8988T (cell line): ENCODE results near the gene MCM10.
"Not testable (repeated sequence)": the region's sequence is repeated elsewhere in the genome, so short reads cannot be mapped to it uniquely, and the experiment has no call there.

ENCODE experiments used
- DNase-seq: peaks from one replicate; pipeline ENCODE4 v3.0.0; 2011

The MCM10 gene

DNA sequence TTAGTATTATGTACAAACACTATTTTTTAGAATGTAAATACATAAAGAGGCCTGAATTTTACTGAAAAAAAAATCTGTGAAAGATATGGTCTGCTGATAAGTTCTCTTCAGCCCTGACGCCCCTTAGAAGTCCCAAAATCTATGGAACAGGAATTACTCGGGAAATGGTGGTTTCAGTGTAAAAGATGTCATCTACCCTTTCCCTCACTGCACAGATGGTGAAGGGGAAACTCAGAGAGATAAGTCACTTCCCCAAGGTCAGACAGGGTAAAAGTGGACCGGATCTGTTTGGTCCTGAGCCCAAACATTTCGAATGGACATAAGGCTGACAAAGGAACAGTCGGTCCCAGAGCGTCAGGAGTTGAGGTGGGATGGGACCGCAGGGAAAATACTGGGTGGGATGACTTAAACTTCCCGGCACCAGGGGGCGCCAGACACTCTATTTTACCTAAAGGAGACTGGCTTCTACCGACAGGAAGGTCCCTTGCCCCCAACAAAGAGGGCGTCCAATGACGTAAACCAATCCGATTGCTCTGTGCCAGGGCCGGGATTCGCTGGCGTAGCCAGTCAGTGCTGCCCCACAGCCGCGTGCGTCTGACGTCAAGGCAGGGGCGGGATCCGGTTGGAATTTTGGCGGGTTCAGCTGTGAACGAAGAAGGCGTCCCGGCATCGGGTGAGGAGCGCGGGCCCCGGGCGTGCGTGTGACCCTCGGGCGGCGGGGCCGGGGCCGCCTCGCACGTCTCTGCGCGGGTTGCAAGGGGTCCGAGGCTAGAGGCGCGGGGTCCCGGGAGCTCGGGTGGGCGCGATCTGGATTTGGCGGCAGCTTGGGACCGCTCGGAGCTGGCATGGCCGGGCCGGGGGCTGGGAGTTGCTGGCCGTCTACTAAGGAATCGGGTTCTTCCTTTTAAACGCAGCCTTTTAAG lies at the start of gene MCM10:
Gene MCM10, plus strand, starts transcription at position 625 of the 923 bp plus-strand sequence. CDS start 2,645 bp downstream, outside the sequence.
- peak; percentile 93 for DNase-seq

DNA sequence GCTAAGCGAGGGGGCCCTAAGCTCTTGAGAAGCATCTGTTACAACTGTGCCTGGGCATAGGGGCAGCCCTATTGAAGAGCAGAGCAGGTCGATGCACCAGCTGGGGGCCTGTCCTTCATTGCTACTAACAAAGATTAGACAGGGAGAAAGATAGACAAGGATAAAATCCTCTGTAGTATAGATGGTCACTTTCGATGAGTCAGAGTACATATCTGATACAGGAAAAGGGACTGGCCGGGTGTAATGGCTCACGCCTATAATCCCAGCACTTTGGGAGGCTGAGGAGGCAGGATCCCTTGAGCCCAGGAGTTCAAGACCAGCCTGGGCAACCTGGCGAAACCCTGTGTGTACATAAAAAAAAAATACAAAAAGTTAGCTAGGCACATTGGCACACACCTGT lies 47.8 kb upstream of the MCM10 start:
- DNase-seq, result no peak

DNA sequence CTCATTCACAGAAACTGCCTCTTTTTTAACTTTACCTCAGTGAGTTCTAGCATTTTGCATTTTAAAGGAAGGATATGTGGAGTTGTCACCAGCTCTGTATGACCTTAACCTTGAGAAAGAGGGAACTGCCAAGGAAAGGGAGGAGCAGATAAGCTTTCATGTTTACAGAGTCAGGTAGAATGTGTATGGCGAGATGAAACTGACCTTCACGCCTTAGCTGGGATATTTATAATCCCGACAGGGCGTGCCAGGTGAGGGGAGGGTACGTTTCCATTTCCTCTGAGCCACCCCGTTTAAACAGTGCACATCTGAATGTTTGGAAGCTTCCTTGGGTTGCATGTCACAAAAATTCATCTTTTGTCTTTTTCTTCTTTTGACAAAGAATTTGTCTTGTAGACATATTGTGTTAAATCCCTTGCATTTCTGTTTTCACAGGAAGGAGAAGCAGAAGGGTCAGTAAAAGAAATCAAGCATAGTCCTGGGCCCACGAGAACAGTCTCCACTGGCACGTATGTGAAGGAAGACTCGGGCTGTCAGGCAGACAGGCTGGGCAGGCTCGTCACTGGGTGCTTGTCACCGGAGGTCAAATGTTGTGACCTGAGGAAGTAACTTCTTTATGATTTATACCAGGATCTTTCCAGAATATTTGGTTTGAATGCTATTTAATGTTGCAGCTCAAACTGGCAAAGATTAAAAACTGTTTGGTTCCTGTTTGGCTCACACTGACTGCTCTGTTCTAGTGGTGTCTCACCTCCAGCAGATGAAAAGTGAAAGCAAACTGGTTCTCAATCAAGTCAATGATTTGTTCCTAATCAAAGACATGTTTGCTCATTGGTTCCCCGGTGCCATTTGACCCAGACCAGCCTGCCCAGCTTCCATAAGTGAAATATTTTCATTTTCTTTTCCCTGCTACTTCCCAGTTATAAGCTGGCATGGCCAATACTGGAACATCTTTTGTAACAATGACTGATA lies 45.2 kb upstream of the MCM10 start:
- DNase-seq, result no peak

DNA sequence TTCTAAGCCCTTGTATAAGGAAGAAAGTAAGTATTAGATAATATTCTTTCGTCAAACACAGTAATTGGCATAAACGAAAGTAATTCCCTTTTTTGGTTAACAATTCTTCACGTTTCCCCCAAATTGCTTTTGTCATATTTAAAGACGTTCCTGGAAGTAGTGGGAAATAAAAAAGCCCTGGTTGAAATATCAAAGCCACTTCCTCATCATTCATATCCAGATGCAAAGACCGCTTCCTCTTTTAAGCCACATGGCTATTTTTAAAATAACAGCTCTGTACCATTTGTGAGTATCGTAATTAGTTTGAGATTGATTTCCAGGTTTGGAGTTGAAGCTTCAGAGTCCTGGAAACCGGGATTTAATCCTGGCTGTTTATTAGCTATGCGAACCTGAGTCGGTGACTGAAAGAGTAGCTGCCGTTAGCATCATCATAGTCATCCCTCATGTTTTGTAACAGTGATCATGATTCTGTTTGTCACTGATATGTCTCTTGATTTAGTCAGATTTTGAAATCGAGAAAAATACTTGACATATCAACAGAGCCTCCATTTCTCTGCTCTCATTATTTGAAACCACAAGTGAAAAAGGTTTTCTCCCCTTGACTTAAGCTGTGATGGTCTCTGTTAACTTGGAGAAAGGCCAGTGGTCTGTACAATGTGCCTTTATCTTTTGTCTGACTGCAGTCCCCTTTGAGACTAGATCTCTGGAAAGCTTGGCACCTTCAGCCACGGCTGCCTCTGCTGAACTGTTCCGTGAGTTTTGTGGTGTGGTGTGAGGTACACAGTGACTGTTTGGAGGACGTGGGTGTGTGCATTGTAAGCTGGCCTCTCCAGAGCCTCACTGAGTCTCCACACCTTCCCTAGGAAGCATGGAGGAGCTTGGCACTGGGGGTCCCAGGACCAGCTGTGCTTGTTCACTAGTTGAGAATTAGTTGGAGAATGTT lies 43.2 kb upstream of the MCM10 start:
- no peak for DNase-seq

DNA sequence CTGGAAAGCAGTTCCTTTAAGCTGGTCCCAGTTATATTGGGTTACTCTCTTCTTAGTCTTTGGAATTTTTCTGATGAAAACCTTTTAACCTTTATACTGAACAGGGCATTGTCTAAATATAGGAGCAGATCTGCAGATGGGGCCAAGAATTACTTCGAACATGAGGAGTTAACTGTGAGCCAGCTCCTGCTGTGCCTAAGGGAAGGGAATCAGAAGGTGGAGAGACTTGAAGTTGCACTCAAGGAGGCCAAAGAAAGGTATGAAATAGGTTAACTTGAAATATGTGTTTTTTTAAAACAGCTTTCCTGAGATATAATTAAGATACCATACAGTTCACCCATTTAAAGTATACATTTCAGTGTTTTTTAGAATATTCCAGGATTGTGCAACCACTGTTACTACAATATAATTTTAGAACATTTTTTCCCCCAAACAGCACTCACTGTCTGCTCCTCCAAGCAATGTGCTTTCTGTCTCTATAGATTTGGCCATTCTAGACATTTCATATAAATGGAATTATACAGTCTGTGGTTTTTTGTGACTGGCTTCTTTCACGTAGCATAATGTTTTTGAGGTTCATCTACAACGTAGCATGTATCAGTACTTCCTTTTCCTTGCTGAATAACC lies 42.5 kb upstream of the MCM10 start:
- no peak for DNase-seq

DNA sequence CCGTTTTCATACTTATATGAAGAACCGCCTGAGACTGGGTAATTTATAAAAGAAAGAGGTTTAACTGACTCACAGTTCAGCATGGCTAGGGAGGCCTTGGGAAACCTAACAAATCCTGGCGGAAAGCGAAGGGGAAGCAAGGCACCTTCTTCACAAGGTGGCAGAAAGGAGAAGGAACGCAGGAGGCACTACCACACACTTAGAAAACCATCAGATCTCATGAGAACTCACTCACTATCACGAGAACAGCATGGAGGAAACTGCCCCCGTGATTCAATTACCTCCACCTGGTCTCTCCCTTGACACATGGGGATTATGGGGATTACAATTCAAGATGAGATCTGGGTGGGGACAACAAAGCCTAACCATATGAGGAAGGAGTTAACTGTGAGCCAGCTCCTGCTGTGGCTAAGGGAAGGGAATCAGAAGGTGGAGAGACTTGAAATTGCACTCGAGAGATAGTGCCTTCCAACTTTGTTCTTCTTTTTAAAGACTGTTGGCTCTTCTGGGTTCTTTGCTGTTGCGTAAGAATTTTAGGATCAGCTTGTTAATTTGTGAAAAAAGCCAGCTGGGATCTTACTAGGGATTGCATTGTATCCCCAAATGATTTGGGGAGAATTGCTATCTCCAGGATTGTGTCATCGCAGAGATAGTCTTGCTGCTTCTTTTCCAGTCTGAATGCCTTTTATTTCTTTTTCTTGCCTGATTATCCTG lies 40.4 kb upstream of the MCM10 start:
- DNase-seq, result no peak

DNA sequence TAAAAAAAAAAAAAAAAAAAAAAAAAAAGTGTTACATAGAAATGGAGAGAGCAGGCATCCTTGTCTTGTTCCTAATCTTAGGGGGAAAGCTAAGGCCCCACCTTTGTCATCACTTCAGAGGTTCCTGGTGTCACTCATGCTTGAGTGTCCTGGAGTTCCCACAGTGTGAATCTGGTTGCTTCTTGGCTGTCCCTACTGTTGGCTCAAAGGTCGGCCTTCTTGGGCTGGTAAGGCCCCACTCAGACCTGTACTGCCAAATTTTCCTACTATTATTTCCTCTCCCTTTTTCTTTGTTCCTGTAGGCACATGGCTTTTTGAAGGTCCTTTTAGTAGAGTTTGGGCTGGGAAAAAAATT lies 39.9 kb upstream of the MCM10 start:
- no peak for DNase-seq

DNA sequence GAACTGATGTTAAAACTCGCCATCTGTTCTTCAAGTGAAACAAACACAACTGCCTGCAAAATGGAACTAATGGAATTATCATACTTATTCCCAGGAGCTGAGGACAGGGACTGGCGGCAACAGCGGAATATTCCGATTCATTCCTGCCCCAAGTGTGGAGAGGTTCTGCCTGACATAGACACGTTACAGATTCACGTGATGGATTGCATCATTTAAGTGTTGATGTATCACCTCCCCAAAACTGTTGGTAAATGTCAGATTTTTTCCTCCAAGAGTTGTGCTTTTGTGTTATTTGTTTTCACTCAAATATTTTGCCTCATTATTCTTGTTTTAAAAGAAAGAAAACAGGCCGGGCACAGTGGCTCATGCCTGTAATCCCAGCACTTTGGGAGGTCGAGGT lies 24.7 kb upstream of the MCM10 start:
- DNase-seq, result no peak

DNA sequence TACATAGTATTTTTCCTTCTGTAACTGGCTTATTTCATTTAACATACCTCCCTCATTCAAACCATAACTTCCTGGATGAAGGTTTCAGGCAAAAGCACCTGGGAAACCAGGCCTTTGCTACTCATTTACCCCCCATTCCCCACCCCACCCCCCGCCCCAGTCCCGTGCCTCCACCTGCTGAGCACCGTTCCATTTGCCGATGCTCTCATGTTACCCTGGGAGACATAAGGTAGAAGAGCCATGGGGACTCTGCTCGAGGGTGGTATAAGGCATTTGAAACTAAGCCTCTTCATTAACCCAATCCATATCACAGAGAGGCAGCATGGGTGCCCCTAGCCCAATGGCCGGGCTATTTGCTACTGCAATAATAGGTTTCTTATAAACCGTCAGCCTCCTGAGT lies 22.2 kb upstream of the MCM10 start:
- DNase-seq, result no peak

DNA sequence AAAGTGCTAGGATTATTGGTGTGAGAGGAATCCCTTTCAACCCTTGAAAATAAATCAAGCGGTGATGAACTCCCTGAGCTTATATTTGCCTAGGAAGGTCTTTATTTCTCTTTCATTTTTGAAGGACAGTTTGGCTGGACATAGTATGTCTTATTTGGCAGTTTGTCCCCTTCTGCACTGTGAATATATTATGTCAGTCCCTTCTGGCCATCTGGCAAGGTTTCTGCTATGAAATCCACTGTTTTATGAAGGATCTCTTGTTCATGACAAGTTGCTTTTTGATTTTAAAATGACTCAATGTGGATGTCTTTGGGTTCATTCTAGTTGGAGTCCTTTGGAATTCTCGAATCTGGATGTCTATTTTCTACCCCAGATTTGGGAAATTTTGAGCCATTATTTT lies 21.7 kb upstream of the MCM10 start:
- no peak for DNase-seq

DNA sequence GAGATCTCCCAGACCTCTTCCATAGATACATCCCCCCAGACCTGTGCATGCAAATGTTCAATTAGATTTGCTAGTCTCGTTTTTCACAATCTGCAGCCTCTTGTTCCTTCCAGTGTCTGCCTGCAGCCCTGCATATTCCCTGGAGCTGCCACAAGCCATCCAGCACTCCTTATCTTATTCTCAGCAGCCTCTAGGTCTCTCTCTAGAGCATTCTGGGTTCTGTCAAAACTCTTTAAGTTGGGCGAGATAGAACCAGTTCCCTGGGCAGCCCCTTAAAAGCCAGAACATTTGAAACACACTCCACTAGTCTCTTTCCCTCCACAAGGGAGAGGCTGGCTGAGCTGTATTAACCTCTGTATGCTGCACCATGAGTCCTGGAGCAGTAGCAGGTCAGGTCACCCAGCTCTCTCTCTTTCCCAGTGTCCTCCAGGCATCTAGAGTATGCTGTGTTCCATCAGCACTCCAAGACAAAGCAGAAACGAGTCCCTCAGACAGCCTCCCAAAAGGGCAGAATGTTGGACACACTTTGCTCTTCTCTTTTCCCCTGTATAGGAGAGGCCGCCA lies 20.6 kb upstream of the MCM10 start:
- DNase-seq, result no peak

DNA sequence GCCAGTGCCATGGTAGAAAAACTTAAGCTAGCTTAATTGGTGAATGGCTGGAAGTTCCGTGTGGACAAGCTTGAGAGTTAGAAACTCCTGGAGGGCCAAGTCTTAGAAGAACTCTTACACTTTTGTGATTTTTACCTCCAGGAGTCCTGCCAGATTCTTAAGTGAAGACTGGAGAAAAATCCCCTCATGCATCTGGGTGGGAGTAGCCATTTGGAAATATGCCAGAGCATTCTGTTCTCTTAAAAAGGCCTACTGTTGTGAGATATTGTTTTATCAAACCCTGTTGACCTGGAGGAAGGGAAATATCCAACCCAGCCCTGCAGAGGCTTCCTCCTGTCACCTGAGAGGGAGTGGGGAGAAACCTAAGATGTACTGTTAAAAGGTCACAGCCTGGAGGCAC lies 17.6 kb upstream of the MCM10 start:
- no peak for DNase-seq

DNA sequence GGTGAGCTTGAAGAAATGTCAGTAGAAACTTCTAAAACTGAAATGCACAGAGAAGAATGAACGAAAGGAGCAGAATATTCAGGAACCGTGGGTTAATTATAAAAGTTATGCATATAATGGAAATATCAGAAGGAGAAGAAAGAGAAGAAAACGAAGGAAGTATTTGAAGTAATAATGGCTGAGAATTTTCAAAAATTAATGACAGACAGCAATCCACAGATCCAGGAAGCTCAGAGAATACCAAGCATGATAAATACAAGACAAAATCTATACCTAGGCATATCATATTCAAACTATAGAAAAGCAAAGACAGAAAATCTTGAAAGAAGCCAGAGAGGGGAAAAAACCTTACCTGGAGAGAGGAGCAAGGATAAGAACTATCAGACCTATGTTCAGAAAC lies 16.5 kb upstream of the MCM10 start:
- DNase-seq, result no peak

DNA sequence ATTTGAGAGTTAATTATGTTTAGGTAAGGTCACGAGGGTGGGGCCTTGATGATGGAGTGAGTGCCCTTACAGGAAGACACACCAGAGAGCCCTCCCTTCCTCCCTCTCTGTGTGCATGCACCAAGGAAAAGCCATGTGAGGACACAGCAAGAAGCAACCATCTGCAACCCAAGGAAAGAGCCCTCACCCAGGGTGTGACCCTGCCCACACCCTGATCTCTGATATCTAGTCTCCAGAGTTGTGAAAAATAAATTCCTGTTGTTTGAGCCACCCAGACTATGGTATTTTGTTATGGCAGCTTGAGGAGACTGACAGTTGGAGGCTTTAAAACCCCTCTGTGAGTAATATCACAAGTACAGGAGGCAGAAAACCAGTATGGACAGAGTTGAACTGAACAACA lies 15.0 kb upstream of the MCM10 start:
- no peak for DNase-seq

DNA sequence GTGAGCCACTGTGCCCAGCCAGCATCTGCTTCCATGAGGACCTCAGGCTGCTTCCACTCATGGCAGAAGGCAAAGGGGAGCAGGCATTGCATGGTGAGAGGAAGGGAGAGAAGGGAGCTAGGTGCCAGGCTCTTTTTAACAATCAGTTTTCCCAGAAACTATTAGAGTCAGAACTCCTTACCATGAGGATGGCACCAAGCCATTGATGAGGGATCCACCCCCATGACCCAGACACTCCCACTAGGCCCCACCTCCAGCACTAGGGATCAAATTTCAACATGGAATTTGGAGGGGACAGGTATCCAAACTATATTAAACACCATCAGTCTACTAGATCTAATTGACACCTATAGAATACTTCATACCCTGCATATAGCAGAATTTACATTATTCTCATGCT lies 14.2 kb upstream of the MCM10 start:
- DNase-seq, result no peak

DNA sequence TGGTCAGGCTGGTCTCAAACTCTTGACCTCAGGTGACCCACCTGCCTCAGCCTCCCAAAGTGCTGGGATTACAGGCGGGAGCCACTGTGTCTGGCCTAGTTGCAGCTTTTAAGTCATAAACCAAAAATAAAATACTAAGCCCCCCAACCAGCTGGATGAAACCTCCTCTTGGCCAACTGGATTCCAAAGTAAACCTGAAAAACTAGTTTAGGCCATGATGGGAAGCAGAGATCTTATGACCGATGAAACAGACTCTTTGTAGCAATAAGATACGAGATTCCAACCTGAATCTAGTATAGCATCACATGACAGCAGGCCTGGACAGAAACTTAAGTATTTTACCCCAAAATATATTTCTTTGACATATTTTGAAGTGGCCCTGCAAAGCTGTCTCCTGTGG lies 9.1 kb upstream of the MCM10 start:
- no peak for DNase-seq

DNA sequence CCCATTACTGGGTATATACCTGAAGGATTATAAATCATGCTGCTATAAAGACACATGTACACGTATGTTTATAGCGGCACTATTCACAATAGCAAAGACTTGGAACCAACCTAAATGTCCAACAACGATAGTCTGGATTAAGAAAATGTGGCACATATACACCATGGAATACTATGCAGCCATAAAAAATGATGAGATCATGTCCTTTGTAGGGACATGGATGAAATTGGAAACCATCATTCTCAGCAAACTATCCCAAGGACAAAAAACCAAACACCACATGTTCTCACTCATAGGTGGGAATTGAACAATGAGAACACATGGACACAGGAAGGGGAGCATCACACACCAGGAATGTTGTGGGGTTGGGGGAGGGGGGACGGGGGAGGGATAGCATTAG lies 5.5 kb upstream of the MCM10 start:
- DNase-seq, result not testable (repeated sequence)

DNA sequence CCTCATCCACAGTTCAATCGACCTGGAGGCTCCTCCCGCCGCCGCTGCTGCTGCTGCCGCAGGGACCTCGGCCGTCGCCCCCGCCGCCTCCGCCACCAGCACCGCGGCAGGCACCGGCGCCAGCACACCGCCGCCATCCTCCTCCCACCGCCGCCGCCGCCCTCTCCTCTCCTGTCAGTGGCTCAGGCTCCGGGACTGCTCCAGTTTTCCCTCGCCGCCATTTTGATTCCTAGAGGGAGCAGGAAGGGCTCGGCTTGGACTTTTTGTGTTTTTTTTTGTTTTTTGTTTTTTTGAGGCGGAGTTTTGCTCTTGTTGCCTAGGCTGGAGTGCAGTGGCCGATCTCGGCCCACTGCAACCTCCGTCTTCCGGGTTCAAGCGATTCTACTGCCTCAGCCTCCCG lies 3.0 kb upstream of the MCM10 start:
- no peak for DNase-seq

DNA sequence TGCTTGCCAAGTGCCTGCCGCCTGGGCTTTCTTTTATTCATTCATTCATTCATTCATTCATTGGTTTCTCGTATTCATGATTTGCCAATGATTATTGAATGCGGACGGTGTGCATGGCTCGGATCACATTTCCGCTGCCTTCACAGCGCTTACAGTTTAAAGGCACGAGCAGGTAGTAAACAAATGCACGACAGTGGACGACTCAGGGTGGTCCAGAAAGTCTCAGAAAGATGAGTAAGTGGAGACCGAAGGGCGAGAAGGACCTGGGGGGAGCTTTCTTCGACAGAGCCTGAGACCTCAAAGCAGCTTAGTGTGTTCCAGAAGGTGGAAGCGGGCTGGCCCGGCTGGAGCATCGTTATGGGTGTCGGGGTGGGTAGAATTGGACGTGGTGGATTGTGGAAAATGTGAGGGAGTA lies 506 bp downstream of the MCM10 start:
- peak; percentile 27 for DNase-seq

DNA sequence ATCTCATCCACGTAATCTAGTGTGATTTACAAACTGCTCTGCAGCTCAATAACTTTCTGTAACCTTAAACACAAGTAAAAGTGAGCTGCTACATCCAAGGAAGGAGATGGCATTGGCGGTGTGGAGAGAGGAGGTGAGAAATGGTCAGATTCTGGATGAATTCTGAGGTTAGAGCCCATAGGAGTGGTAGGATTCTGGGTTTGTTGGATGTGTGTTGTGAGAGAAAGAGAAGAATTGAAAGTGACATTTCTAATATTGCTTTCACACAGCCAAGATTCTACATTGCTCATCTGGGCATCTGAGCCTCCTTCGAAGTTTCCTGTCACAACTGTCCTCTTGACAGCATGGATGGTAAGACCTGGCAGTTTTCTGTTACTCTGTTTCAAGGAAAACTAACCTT lies 2.5 kb downstream of the MCM10 start:
- no peak for DNase-seq

DNA sequence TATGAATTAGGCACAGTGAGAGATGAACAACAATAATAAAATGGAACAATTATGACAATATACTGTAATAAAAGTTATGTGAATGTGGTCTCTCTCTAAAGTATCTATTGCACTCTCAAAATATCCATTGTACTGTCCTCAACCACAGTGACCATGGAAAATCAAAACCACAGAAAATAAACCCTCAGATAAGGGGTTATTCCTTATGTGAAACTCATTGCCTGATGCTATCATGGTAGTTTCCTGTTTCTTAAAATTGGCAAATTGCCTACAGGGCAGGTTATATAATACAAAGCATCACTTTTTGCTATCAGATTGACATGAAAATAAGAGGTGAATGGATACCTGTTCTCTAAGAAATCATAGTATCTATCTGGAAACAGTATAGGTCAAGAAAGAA lies 3.8 kb downstream of the MCM10 start:
- DNase-seq, result no peak
